Peyer's patch (tissue), 4 donors: ENCODE data around the gene WDR5. TPM values are rescaled to one million over a fixed set of nuclear protein-coding genes. Genes with fewer than 3 reads are reported as not detected.

Experiments
- DNase-seq, 3 donors: peaks; one replicate each; pipeline ENCODE4 v3.0.0-alpha.2; 2017 to 2019
- H3K27ac ChIP-seq, 4 donors: fragments of 200-600 bp; sonication (generic); one replicate each; pipeline ENCODE4 v1.5.1; 2016 to 2019
- H3K27me3 ChIP-seq, 2 donors: fragments of 200-600 bp; sonication (generic); one replicate each; pipeline ENCODE4 v1.5.1; 2019
- H3K36me3 ChIP-seq, 3 donors: fragments of 200-600 bp; sonication (generic); one replicate each; pipeline ENCODE4 v1.5.1; 2016 to 2019
- H3K4me1 ChIP-seq, 4 donors: fragments of 200-600 bp; sonication (generic); one replicate each; pipeline ENCODE4 v1.5.1; 2016 to 2019
- H3K4me3 ChIP-seq, 4 donors: fragments of 200-600 bp; sonication (generic); 1 replicate in 3 of 4; 2 replicates in 1 of 4; pipeline ENCODE4 v1.5.1; 2016 to 2019; ENCODE audit warnings: mild to moderate bottlenecking in 1 of 4
- H3K9me3 ChIP-seq, 4 donors: fragments of 200-600 bp; sonication (generic); one replicate each; pipeline ENCODE4 v1.5.1; 2016 to 2019; ENCODE audit warnings: mild to moderate bottlenecking in 1 of 4
- POLR2A ChIP-seq, 2 donors: fragments of 450-650 bp; IDR thresholded peaks; one replicate each; pipeline ENCODE4 v1.5.1; 2017; ENCODE audit warnings: antibody characterized with exemption in 2 of 2, mild to moderate bottlenecking in 2 of 2, moderate library complexity in 2 of 2
- total RNA-seq, 4 donors: library from RNA; depleted of rRNA; stranded (reverse); fragments of >200 nt; gene quantifications; one replicate each; pipeline ENCODE4 v1.1.0, GENCODE V29; 2016
- TF ChIP-seq, protein P1 (sequence below), 6 experiments: fragments of 450-650 bp in 4 of 6; fragments of 200-600 bp in 2 of 6; sonication (generic) in 1 of 6; IDR thresholded peaks; one replicate each; pipeline ENCODE4 v1.5.1; 2017 to 2019; ENCODE audit warnings: antibody characterized with exemption in 6 of 6, mild to moderate bottlenecking in 3 of 6, moderate library complexity in 1 of 6

Gene WDR5
- total RNA-seq, 4 donors from 2014 or later: 21.4 to 34.7 (median 24.2) TPM

GRCh38 chr9:134161647-134162046 lies 25.8 kb downstream of the WDR5 start:
- Histone ChIP-seq H3K36me3 (peaks cover 0 to 26% (median 0%) of the 10 kb centered on the region in 3 donors), H3K4me3 (no peak overlapping the region), H3K27ac (no peak overlapping the region), H3K4me1 (peaks cover 0 to 18% (median 6%) of the 10 kb centered on the region in 4 donors), H3K27me3 (no peaks in the 10 kb centered on the region), H3K9me3 (no peaks in the 10 kb centered on the region)
- no peak for DNase-seq
- TF ChIP-seq, protein P1, sequence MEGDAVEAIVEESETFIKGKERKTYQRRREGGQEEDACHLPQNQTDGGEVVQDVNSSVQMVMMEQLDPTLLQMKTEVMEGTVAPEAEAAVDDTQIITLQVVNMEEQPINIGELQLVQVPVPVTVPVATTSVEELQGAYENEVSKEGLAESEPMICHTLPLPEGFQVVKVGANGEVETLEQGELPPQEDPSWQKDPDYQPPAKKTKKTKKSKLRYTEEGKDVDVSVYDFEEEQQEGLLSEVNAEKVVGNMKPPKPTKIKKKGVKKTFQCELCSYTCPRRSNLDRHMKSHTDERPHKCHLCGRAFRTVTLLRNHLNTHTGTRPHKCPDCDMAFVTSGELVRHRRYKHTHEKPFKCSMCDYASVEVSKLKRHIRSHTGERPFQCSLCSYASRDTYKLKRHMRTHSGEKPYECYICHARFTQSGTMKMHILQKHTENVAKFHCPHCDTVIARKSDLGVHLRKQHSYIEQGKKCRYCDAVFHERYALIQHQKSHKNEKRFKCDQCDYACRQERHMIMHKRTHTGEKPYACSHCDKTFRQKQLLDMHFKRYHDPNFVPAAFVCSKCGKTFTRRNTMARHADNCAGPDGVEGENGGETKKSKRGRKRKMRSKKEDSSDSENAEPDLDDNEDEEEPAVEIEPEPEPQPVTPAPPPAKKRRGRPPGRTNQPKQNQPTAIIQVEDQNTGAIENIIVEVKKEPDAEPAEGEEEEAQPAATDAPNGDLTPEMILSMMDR (IDR thresholded peaks at IDR 0.05): no peak
- TF ChIP-seq POLR2A (IDR thresholded peaks at IDR 0.05): no peak

GRCh38 chr9:134162212-134162775 lies 26.4 kb downstream of the WDR5 start:
- no peaks in the 10 kb centered on the region for H3K9me3 ChIP-seq
- no peak overlapping the region for H3K4me3 ChIP-seq
- no peaks in the 10 kb centered on the region for H3K27me3 ChIP-seq
- H3K4me1 ChIP-seq: peaks cover 0 to 18% (median 6%) of the 10 kb centered on the region in 4 donors
- no peak for DNase-seq
- TF ChIP-seq, protein P1 (IDR thresholded peaks at IDR 0.05): no peak
- TF ChIP-seq POLR2A (IDR thresholded peaks at IDR 0.05): peak in 1 of 2 donors; percentile 18
- H3K27ac ChIP-seq: no peak overlapping the region
- H3K36me3 ChIP-seq: peaks cover 0 to 19% (median 0%) of the 10 kb centered on the region in 3 donors

DNA sequence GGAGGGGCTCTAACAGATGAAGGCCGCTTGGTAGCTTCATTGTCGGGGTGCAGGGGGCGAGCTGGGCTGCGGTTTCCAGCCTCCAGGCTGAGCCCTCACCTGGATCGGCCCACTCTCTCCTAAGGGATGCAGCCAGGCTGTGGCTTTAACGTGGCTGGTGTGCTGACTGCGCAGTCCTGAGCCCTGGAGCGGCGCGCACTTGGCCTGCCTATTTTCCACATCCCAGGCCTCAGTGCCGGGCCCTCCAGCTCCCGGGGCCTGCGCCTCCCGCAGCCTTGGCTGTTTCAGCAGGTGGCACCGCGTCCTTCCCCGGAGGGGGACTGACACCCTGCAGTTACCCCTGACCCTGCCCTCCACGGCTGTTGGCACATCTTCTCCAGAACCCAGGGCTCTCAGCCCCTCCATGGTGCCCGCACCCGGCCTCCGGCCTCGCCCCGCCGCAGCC lies 27.1 kb downstream of the WDR5 start:
- no peaks in the 10 kb centered on the region for H3K27me3 ChIP-seq
- H3K36me3 ChIP-seq: peaks cover 0 to 13% (median 0%) of the 10 kb centered on the region in 3 donors
- H3K4me3 ChIP-seq: no peak overlapping the region
- no peak for DNase-seq
- peaks cover 0 to 18% (median 6%) of the 10 kb centered on the region in 4 donors for H3K4me1 ChIP-seq
- H3K27ac ChIP-seq: no peak overlapping the region
- TF ChIP-seq, protein P1 (IDR thresholded peaks at IDR 0.05): no peak
- TF ChIP-seq POLR2A (IDR thresholded peaks at IDR 0.05): no peak
- no peaks in the 10 kb centered on the region for H3K9me3 ChIP-seq

GRCh38 chr9:134163371-134164196 lies 27.7 kb downstream of the WDR5 start:
- Histone ChIP-seq H3K27me3 (no peaks in the 10 kb centered on the region), H3K4me3 (no peak overlapping the region), H3K36me3 (peaks cover 0 to 6% (median 0%) of the 10 kb centered on the region in 3 donors), H3K4me1 (peaks cover 0 to 18% (median 6%) of the 10 kb centered on the region in 4 donors), H3K27ac (no peak overlapping the region), H3K9me3 (no peaks in the 10 kb centered on the region)
- peak; percentile 60 to 87 (median 86) for DNase-seq
- TF ChIP-seq, protein P1 (IDR thresholded peaks at IDR 0.05): peak; percentile 25 to 79 (median 61)
- TF ChIP-seq POLR2A (IDR thresholded peaks at IDR 0.05): peak; percentile 47 to 52

DNA sequence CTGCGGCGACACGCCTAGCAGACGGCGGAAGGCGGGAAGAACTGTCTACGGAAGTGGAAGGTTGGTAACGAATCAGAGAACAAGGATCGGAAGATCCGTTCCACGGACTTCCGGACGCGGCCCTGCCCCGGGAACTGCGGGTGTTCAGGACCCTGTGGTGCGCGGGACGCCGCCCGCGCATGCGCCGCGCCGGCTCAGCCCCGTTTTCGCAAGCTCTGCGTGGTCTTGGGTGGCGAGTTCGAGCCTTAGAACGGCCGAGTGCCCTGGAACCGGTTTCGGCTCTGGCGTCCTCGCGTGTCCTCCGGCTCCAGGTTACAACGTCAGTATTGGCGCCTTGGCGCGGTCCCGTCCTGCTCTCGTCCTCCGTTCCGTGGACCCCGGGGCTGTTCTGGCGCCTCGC lies 29.0 kb downstream of the WDR5 start:
- no peak overlapping the region for H3K4me3 ChIP-seq
- H3K36me3 ChIP-seq: no peaks in the 10 kb centered on the region
- H3K27ac ChIP-seq: no peak overlapping the region
- TF ChIP-seq POLR2A (IDR thresholded peaks at IDR 0.05): no peak
- TF ChIP-seq, protein P1 (IDR thresholded peaks at IDR 0.05): no peak
- H3K27me3 ChIP-seq: no peaks in the 10 kb centered on the region
- peaks cover 0 to 18% (median 6%) of the 10 kb centered on the region in 4 donors for H3K4me1 ChIP-seq
- no peaks in the 10 kb centered on the region for H3K9me3 ChIP-seq
- no peak for DNase-seq
